Endothelial cell of umbilical vein (primary cell): ENCODE results near the gene DPF1. TPM values are rescaled to one million over a fixed set of nuclear protein-coding genes. Genes with fewer than 3 reads are reported as not detected.

Experiments used
- BruUV-seq: library from RNA; stranded (reverse); fragments of 400-500 nt; replicated peaks from 2 replicates; lab custom pipeline; 2021; lab: Mats Ljungman, UMichigan
- CTCF ChIA-PET: fragments of 300-600, 350-600 bp; sonication (Branson Sonifier 250); formaldehyde crosslinking; loops from one replicate; lab custom pipeline; 2021; ENCODE audit warnings: antibody characterized with exemption, inconsistent platforms; lab: Charles Lee
- POLR2A ChIA-PET: fragments of 300-600, 350-600 bp; sonication (Branson Sonifier 250); formaldehyde crosslinking; loops from one replicate; lab custom pipeline; 2021; ENCODE audit warnings: antibody characterized with exemption, inconsistent platforms; lab: Charles Lee
- DNase-seq: peaks from one replicate; pipeline ENCODE4 v3.0.0-alpha.2; 2011; ENCODE audit warnings: low read depth, low spot score
- FAIRE-seq: peaks from 2 replicates; lab custom pipeline; 2011; peaks lifted over from hg19 to GRCh38; lab: Jason Lieb, UNC
- H2AFZ ChIP-seq: 2 replicates; pipeline ENCODE4 v1.6.0; 2012; ENCODE audit warnings: low read depth, low read length, control low read depth, inconsistent platforms
- H3K27ac ChIP-seq: 2 replicates; pipeline ENCODE4 v1.5.1; 2011; ENCODE audit warnings: low read depth, mild to moderate bottlenecking, control low read depth, low read length, moderate library complexity; ENCODE audit not compliant: insufficient read depth
- H3K27me3 ChIP-seq, 2 experiments: 2 replicates each; pipeline versions ENCODE4 v1.6.0 to v1.6.1; 2011; ENCODE audit warnings: low read length in 2 of 2, mixed read lengths in 1 of 2; ENCODE audit not compliant: control insufficient read depth in 2 of 2, insufficient read depth in 2 of 2
- H3K36me3 ChIP-seq, 2 experiments: 2 replicates in 1 of 2; 3 replicates in 1 of 2; pipeline ENCODE4 v1.5.1; 2011; ENCODE audit warnings: low read length in 2 of 2, mild to moderate bottlenecking in 1 of 2, moderate library complexity in 1 of 2; ENCODE audit not compliant: control insufficient read depth in 2 of 2, insufficient read depth in 2 of 2; ENCODE audit errors: extremely low read depth in 1 of 2
- H3K4me1 ChIP-seq: 3 replicates; pipeline ENCODE4 v1.5.1; 2011; ENCODE audit warnings: mild to moderate bottlenecking, low read length; ENCODE audit not compliant: control insufficient read depth, insufficient read depth; ENCODE audit errors: extremely low read depth
- H3K4me2 ChIP-seq: 2 replicates; pipeline ENCODE4 v1.6.1; 2011; ENCODE audit warnings: low read length, control low read depth, mixed read lengths; ENCODE audit not compliant: insufficient read depth
- H3K4me3 ChIP-seq, 3 experiments: fragments of 200-600 bp in 1 of 3; sonication (generic), shearing (Covaris generic) in 1 of 3; replicated peaks in 1 of 3; 2 replicates each; pipeline ENCODE4 v1.5.1; 2011 to 2016; ENCODE audit warnings: control low read depth in 3 of 3, low read length in 3 of 3, mild to moderate bottlenecking in 2 of 3, inconsistent platforms in 1 of 3, low read depth in 1 of 3, moderate library complexity in 1 of 3; ENCODE audit not compliant: insufficient read depth in 1 of 3
- H3K79me2 ChIP-seq: 2 replicates; pipeline ENCODE4 v1.6.0; 2012; ENCODE audit warnings: low read length, inconsistent platforms; ENCODE audit not compliant: control insufficient read depth, insufficient read depth
- H3K9ac ChIP-seq: replicated peaks from 2 replicates; pipeline ENCODE3; 2011; ENCODE audit warnings: low read length, control low read depth; ENCODE audit not compliant: insufficient read depth; ENCODE audit errors: extremely low read depth
- H3K9me1 ChIP-seq: replicated peaks from 3 replicates; pipeline ENCODE4 v1.6.0; 2011; ENCODE audit warnings: mild to moderate bottlenecking, low read length; ENCODE audit not compliant: control insufficient read depth, insufficient read depth; ENCODE audit errors: extremely low read depth
- H3K9me3 ChIP-seq: replicated peaks from 2 replicates; pipeline ENCODE4 v1.5.1; 2012; ENCODE audit warnings: low read length, inconsistent platforms; ENCODE audit not compliant: control insufficient read depth, insufficient read depth
- H4K20me1 ChIP-seq: replicated peaks from 2 replicates; pipeline ENCODE3; 2011; ENCODE audit warnings: mild to moderate bottlenecking, low read length; ENCODE audit not compliant: control insufficient read depth, insufficient read depth; ENCODE audit errors: extremely low read depth
- FOS ChIP-seq: IDR thresholded peaks from 2 replicates; pipeline ENCODE4 v1.6.1; 2011; ENCODE audit warnings: mild to moderate bottlenecking, low read length, moderate library complexity, borderline replicate concordance; ENCODE audit not compliant: insufficient read depth
- GATA2 ChIP-seq: IDR thresholded peaks from 2 replicates; pipeline ENCODE4 v1.7.0; 2011; ENCODE audit warnings: low read depth, mild to moderate bottlenecking, moderate library complexity, mixed read lengths, low read length; ENCODE audit not compliant: insufficient read length, insufficient read depth
- JUN ChIP-seq: IDR thresholded peaks from 2 replicates; pipeline ENCODE4 v1.6.1; 2011; ENCODE audit warnings: borderline replicate concordance, low read depth; ENCODE audit not compliant: insufficient read length, insufficient read depth
- MYC ChIP-seq: IDR thresholded peaks from one replicate; pipeline ENCODE4 v1.6.1; 2011; ENCODE audit warnings: mild to moderate bottlenecking, low read depth, low read length
- POLR2AphosphoS5 ChIP-seq: IDR thresholded peaks from 2 replicates; pipeline ENCODE4 v1.6.1; 2012; ENCODE audit warnings: low read depth, mild to moderate bottlenecking, control low read depth, low read length, moderate library complexity; ENCODE audit not compliant: insufficient read depth
- dilution Hi-C: fragments of 300-500 bp; cut with MboI; formaldehyde crosslinking; loops from one replicate; pipeline ENCODE4 v1.15.0; 2019; ENCODE audit warnings: low sequenced_read_pairs; ENCODE audit not compliant: extremely low pct_ligation_motif_present
- intact Hi-C: fragments of 100-400 bp; cut with micrococcal nuclease; formaldehyde crosslinking; loops from one replicate; pipeline ENCODE4 v1.10.0; 2022
- polyA plus RNA-seq, 4 experiments: library from polyadenylated mRNA; depleted of rRNA in 3 of 4; stranded (reverse) in 3 of 4; unstranded in 1 of 4; fragments of >200 nt; gene quantifications; 2 replicates each; pipeline versions ENCODE4 v1.2.1 to v1.2.3, GENCODE V29; 2011 to 2012; ENCODE audit warnings: missing spikeins in 1 of 4
- total RNA-seq: library from RNA; stranded (reverse); gene quantifications from 2 replicates; pipeline ENCODE4 v1.2.3, GENCODE V29; 2021
- TF ChIP-seq, protein P1 (sequence below): IDR thresholded peaks from 2 replicates; pipeline ENCODE4 v1.6.1; 2011; ENCODE audit not compliant: insufficient read depth, insufficient read length
- TF ChIP-seq, protein P2 (sequence below), 2 donors: IDR thresholded peaks; 1 replicate in 1 of 2; 2 replicates in 1 of 2; pipeline ENCODE4 v1.5.1; 2011; ENCODE audit warnings: low read length in 2 of 2, mild to moderate bottlenecking in 2 of 2, moderate library complexity in 2 of 2, control low read depth in 1 of 2, inconsistent platforms in 1 of 2, low read depth in 1 of 2; ENCODE audit not compliant: insufficient read depth in 1 of 2; ENCODE audit errors: extremely low read depth in 1 of 2

The DPF1 gene
- total and polyA plus RNA-seq, 2 donors (not counting 3 experiments of a cell fraction or from before 2014, with no cell fraction given): 2.0 to 3.9 TPM

DNA sequence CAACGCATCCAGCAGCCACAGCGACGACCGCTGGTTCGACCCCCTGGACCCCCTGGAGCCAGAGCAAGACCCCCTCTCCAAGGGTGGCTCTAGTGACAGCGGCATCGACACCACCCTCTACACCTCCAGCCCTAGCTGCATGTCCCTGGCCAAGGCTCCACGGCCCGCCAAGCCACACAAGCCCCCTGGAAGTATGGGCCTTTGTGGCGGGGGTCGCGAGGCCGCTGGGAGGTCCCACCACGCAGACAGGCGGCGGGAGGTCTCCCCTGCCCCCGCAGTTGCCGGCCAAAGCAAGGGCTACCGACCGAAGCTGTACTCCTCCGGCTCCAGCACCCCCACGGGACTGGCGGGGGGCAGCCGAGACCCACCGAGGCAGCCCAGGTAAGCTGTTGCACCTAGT lies 59.5 kb downstream of the DPF1 start:
- Histone ChIP-seq H3K9me3 (no peaks in the 10 kb centered on the region), H3K4me3 (no peak overlapping the region), H3K9ac (no peak overlapping the region), H3K4me2 (no peak overlapping the region), H2AFZ (no peak overlapping the region), H3K27ac (no peak overlapping the region), H3K9me1 (no peaks in the 10 kb centered on the region), H4K20me1 (no peaks in the 10 kb centered on the region), H3K4me1 (no peaks in the 10 kb centered on the region), H3K79me2 (no peaks in the 10 kb centered on the region), H3K27me3 (no peaks in the 10 kb centered on the region), H3K36me3 (peaks cover 0 to 27% of the 10 kb centered on the region in 2 experiments)
- dilution Hi-C loops (no loop called here), intact Hi-C loops (no loop called here)
- no TSS peak for BruUV-seq
- TF ChIP-seq MYC (no peak), POLR2AphosphoS5 (no peak), GATA2 (no peak), FOS (no peak), JUN (no peak)
- TF ChIP-seq, protein P1, sequence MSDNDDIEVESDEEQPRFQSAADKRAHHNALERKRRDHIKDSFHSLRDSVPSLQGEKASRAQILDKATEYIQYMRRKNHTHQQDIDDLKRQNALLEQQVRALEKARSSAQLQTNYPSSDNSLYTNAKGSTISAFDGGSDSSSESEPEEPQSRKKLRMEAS: no peak
- TF ChIP-seq, protein P2, sequence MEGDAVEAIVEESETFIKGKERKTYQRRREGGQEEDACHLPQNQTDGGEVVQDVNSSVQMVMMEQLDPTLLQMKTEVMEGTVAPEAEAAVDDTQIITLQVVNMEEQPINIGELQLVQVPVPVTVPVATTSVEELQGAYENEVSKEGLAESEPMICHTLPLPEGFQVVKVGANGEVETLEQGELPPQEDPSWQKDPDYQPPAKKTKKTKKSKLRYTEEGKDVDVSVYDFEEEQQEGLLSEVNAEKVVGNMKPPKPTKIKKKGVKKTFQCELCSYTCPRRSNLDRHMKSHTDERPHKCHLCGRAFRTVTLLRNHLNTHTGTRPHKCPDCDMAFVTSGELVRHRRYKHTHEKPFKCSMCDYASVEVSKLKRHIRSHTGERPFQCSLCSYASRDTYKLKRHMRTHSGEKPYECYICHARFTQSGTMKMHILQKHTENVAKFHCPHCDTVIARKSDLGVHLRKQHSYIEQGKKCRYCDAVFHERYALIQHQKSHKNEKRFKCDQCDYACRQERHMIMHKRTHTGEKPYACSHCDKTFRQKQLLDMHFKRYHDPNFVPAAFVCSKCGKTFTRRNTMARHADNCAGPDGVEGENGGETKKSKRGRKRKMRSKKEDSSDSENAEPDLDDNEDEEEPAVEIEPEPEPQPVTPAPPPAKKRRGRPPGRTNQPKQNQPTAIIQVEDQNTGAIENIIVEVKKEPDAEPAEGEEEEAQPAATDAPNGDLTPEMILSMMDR (IDR thresholded peaks at IDR 0.05; ENCODE audit: extremely low read depth in 1 of 2, insufficient read depth in 1 of 2, low read depth in 1 of 2, low read length in 2 of 2): no peak
- FAIRE-seq (no peak), DNase-seq (no peak)
- ChIA-PET CTCF (interaction anchor here (0.7 to 1.0 kb wide), 2 partner anchors 21 to 262 kb away, joined by 3 read pairs; no protein-coding TSS in a partner anchor), POLR2A (no interaction called here)
